ENCODE data around the gene DNM1. TPM values are rescaled to one million over a fixed set of nuclear protein-coding genes. Genes with fewer than 3 reads are reported as not detected.

Gene DNM1
- total RNA-seq, 1 donor from 2014 or later = 1.5 TPM

- peaks cover under 1% of the 10 kb centered on the region for H3K4me1 Mint-ChIP-seq
- H3K9me3 Mint-ChIP-seq = no peaks in the 10 kb centered on the region
- no peaks in the 10 kb centered on the region for H3K27me3 Mint-ChIP-seq
- no peak overlapping the region for H3K27ac Mint-ChIP-seq
- no peak overlapping the region for H3K4me3 Mint-ChIP-seq
- no peak for DNase-seq
- intact Hi-C loops (cut with micrococcal nuclease) = no loop called here
- H3K36me3 Mint-ChIP-seq (ENCODE audit: low read depth) = peaks cover 2% of the 10 kb centered on the region
These were observed 82.0 kb downstream of the DNM1 start for GRCh38 chr9:128285033-128285784.

- no peak overlapping the region for H3K27ac Mint-ChIP-seq
- H3K4me3 Mint-ChIP-seq = no peak overlapping the region
- H3K9me3 Mint-ChIP-seq = no peaks in the 10 kb centered on the region
- H3K4me1 Mint-ChIP-seq = no peaks in the 10 kb centered on the region
- peaks cover 2% of the 10 kb centered on the region for H3K36me3 Mint-ChIP-seq (ENCODE audit: low read depth)
- intact Hi-C loops (cut with micrococcal nuclease) = no loop called here
- no peaks in the 10 kb centered on the region for H3K27me3 Mint-ChIP-seq
- no peak for DNase-seq
These were observed 83.3 kb downstream of the DNM1 start for GRCh38 chr9:128286440-128286839.

- no peak overlapping the region for H3K4me3 Mint-ChIP-seq
- H3K27me3 Mint-ChIP-seq = no peaks in the 10 kb centered on the region
- no peaks in the 10 kb centered on the region for H3K4me1 Mint-ChIP-seq
- no peak for DNase-seq
- intact Hi-C loops (cut with micrococcal nuclease) = no loop called here
- H3K27ac Mint-ChIP-seq = no peak overlapping the region
- no peaks in the 10 kb centered on the region for H3K9me3 Mint-ChIP-seq
- peaks cover 2% of the 10 kb centered on the region for H3K36me3 Mint-ChIP-seq (ENCODE audit: low read depth)
These were observed 85.3 kb downstream of the DNM1 start for GRCh38 chr9:128288273-128289004.

- Mint-ChIP-seq H3K9me3 (no peaks in the 10 kb centered on the region), H3K27me3 (no peaks in the 10 kb centered on the region), H3K36me3 (ENCODE audit: low read depth) (no peaks in the 10 kb centered on the region), H3K27ac (no peak overlapping the region), H3K4me1 (no peaks in the 10 kb centered on the region), H3K4me3 (no peak overlapping the region)
- intact Hi-C loops (cut with micrococcal nuclease) = no loop called here
- DNase-seq = no peak
These were observed 88.8 kb downstream of the DNM1 start for GRCh38 chr9:128292009-128292408.

- H3K9me3 Mint-ChIP-seq = no peaks in the 10 kb centered on the region
- no peaks in the 10 kb centered on the region for H3K27me3 Mint-ChIP-seq
- no peak overlapping the region for H3K4me3 Mint-ChIP-seq
- intact Hi-C loops (cut with micrococcal nuclease) = no loop called here
- no peaks in the 10 kb centered on the region for H3K36me3 Mint-ChIP-seq (ENCODE audit: low read depth)
- DNase-seq = no peak
- no peaks in the 10 kb centered on the region for H3K4me1 Mint-ChIP-seq
- no peak overlapping the region for H3K27ac Mint-ChIP-seq
These were observed 89.9 kb downstream of the DNM1 start for GRCh38 chr9:128293091-128293490.

- H3K4me1 Mint-ChIP-seq = no peaks in the 10 kb centered on the region
- no peak overlapping the region for H3K27ac Mint-ChIP-seq
- intact Hi-C loops (cut with micrococcal nuclease) = loop anchor here (2.0 kb wide), 1 partner anchor 119 kb away; no protein-coding TSS in a partner anchor
- H3K9me3 Mint-ChIP-seq = no peaks in the 10 kb centered on the region
- H3K36me3 Mint-ChIP-seq (ENCODE audit: low read depth) = no peaks in the 10 kb centered on the region
- H3K4me3 Mint-ChIP-seq = no peak overlapping the region
- H3K27me3 Mint-ChIP-seq = no peaks in the 10 kb centered on the region
- no peak for DNase-seq
These were observed 91.0 kb downstream of the DNM1 start for GRCh38 chr9:128294142-128294541.

- Mint-ChIP-seq H3K9me3 (no peaks in the 10 kb centered on the region), H3K27me3 (no peaks in the 10 kb centered on the region), H3K4me3 (no peak overlapping the region), H3K4me1 (no peaks in the 10 kb centered on the region), H3K36me3 (ENCODE audit: low read depth) (no peaks in the 10 kb centered on the region), H3K27ac (no peak overlapping the region)
- no peak for DNase-seq
- intact Hi-C loops (cut with micrococcal nuclease) = no loop called here
These were observed 93.4 kb downstream of the DNM1 start for GRCh38 chr9:128296340-128297220.

- no peaks in the 10 kb centered on the region for H3K27me3 Mint-ChIP-seq
- no peak for DNase-seq
- no peaks in the 10 kb centered on the region for H3K9me3 Mint-ChIP-seq
- no peaks in the 10 kb centered on the region for H3K4me1 Mint-ChIP-seq
- no peaks in the 10 kb centered on the region for H3K36me3 Mint-ChIP-seq (ENCODE audit: low read depth)
- no peak overlapping the region for H3K4me3 Mint-ChIP-seq
- intact Hi-C loops (cut with micrococcal nuclease) = no loop called here
- no peak overlapping the region for H3K27ac Mint-ChIP-seq
These were observed 94.1 kb downstream of the DNM1 start for GRCh38 chr9:128297221-128297773.

- no peaks in the 10 kb centered on the region for H3K4me1 Mint-ChIP-seq
- no peak overlapping the region for H3K4me3 Mint-ChIP-seq
- H3K9me3 Mint-ChIP-seq = no peaks in the 10 kb centered on the region
- no peak for DNase-seq
- intact Hi-C loops (cut with micrococcal nuclease) = no loop called here
- no peak overlapping the region for H3K27ac Mint-ChIP-seq
- no peaks in the 10 kb centered on the region for H3K36me3 Mint-ChIP-seq (ENCODE audit: low read depth)
- H3K27me3 Mint-ChIP-seq = no peaks in the 10 kb centered on the region
These were observed 95.6 kb downstream of the DNM1 start for GRCh38 chr9:128298535-128299482.

GRCh38 chr9:128304136-128304970 lies 101.2 kb downstream of the DNM1 start:
- Mint-ChIP-seq H3K4me3 (no peak overlapping the region), H3K27ac (no peak overlapping the region), H3K36me3 (ENCODE audit: low read depth) (peaks cover 13% of the 10 kb centered on the region), H3K27me3 (no peaks in the 10 kb centered on the region), H3K9me3 (no peaks in the 10 kb centered on the region), H3K4me1 (no peaks in the 10 kb centered on the region)
- no peak for DNase-seq
- intact Hi-C loops (cut with micrococcal nuclease) = no loop called here

Measured in activated CD4-positive, alpha-beta T cell treated with anti-CD3 and anti-CD28 coated beads, Interleukin-2, amount 10 ng/mL, durations not matched to agents 24 days and 14 days (primary cell).